Hepatocyte (in vitro differentiated cells): Measurements from ENCODE around the gene TM9SF2. TPM values are rescaled to one million over a fixed set of nuclear protein-coding genes. Genes with fewer than 3 reads are reported as not detected.

Source experiments
- DNase-seq: peaks from one replicate; pipeline ENCODE4 v3.0.0-alpha.2; 2016; ENCODE audit warnings: low spot score
- H2AFZ ChIP-seq: fragments of 200-600 bp; sonication (generic); 2 replicates; pipeline ENCODE4 v1.6.0; 2016; ENCODE audit warnings: antibody characterized with exemption, mild to moderate bottlenecking
- H3K27ac ChIP-seq: fragments of 200-600 bp; sonication (generic); 2 replicates; pipeline ENCODE4 v1.5.1; 2016; ENCODE audit warnings: mild to moderate bottlenecking
- H3K27me3 ChIP-seq: fragments of 200-600 bp; sonication (generic); 2 replicates; pipeline ENCODE4 v1.6.1; 2016
- H3K36me3 ChIP-seq: fragments of 200-600 bp; sonication (generic); replicated peaks from 2 replicates; pipeline ENCODE4 v1.5.1; 2016; ENCODE audit warnings: low read depth; ENCODE audit not compliant: insufficient read depth
- H3K4me1 ChIP-seq: fragments of 200-600 bp; sonication (generic); 2 replicates; pipeline ENCODE4 v1.5.1; 2016; ENCODE audit warnings: mild to moderate bottlenecking, moderate library complexity; ENCODE audit not compliant: insufficient read depth
- H3K4me2 ChIP-seq: fragments of 200-600 bp; sonication (generic); 2 replicates; pipeline ENCODE4 v1.6.0; 2016
- H3K4me3 ChIP-seq: fragments of 200-600 bp; sonication (generic); 2 replicates; pipeline ENCODE4 v1.5.1; 2016; ENCODE audit warnings: mild to moderate bottlenecking
- H3K79me2 ChIP-seq: fragments of 200-600 bp; sonication (generic); 2 replicates; pipeline ENCODE4 v1.6.0; 2017; ENCODE audit warnings: mild to moderate bottlenecking
- H3K9me2 ChIP-seq: fragments of 200-600 bp; sonication (generic); replicated peaks from 2 replicates; pipeline ENCODE4 v1.6.0; 2017; ENCODE audit warnings: mild to moderate bottlenecking; ENCODE audit not compliant: insufficient read depth
- H3K9me3 ChIP-seq: fragments of 200-600 bp; sonication (generic); 2 replicates; pipeline ENCODE4 v1.5.1; 2016; ENCODE audit warnings: low read depth, mild to moderate bottlenecking
- H4K20me1 ChIP-seq: fragments of 200-600 bp; sonication (generic); 2 replicates; pipeline ENCODE4 v1.6.0; 2016; ENCODE audit warnings: mild to moderate bottlenecking; ENCODE audit not compliant: insufficient read depth, poor library complexity, severe bottlenecking
- CTCF ChIP-seq: fragments of 200-600 bp; sonication (generic); IDR thresholded peaks from 2 replicates; pipeline ENCODE4 v1.5.1; 2016; ENCODE audit warnings: antibody characterized with exemption, mild to moderate bottlenecking; ENCODE audit not compliant: poor library complexity
- EZH2 ChIP-seq: fragments of 200-600 bp; sonication (generic); IDR thresholded peaks from 2 replicates; pipeline ENCODE4 v1.6.1; 2016; ENCODE audit warnings: antibody characterized with exemption, mild to moderate bottlenecking, borderline replicate concordance
- EZH2phosphoT487 ChIP-seq: fragments of 200-600 bp; sonication (generic); IDR thresholded peaks from one replicate; pipeline ENCODE4 v1.6.1; 2018; ENCODE audit warnings: antibody characterized with exemption, mild to moderate bottlenecking, low read depth, moderate library complexity; ENCODE audit not compliant: unreplicated experiment, severe bottlenecking
- WGBS: methylation state at CpG from one replicate; pipeline ENCODE4 v1.1.6; 2016; ENCODE audit warnings: low lambda C conversion rate; ENCODE audit errors: missing lambda C conversion rate; 5-methylcytosine and 5-hydroxymethylcytosine counted together
- polyA plus RNA-seq: library from polyadenylated mRNA; unstranded; fragments of >200 nt; fragmentation: Nextera tagmentation; extraction: Ambion mirVana; gene quantifications from 2 replicates; pipeline ENCODE4 v1.2.1, GENCODE V29; 2016
- total RNA-seq: library from RNA; depleted of rRNA; stranded (reverse); fragments of >200 nt; gene quantifications from 2 replicates; pipeline ENCODE4 v1.2.3, GENCODE V29; 2014

The TM9SF2 gene
- total and polyA plus RNA-seq, 2 experiments from 2014 or later, result 184 to 280 TPM

GRCh38 chr13:99517984-99518383, 16.7 kb downstream of the TM9SF2 start:
- 98% methylated on average over 6 of the region's 6 CpGs for WGBS
- no peak for DNase-seq
- Histone ChIP-seq H3K36me3 (peaks cover 3% of the 10 kb centered on the region), H3K4me2 (no peak overlapping the region), H3K4me3 (no peak overlapping the region), H3K27ac (no peak overlapping the region), H2AFZ (no peak overlapping the region), H3K4me1 (no peaks in the 10 kb centered on the region), H4K20me1 (peaks cover 53% of the 10 kb centered on the region), H3K9me3 (no peaks in the 10 kb centered on the region), H3K27me3 (no peaks in the 10 kb centered on the region), H3K79me2 (peaks cover 82% of the 10 kb centered on the region), H3K9me2 (no peaks in the 10 kb centered on the region)
- TF ChIP-seq EZH2phosphoT487 (no peak), CTCF (no peak)

GRCh38 chr13:99522298-99522697, 21.0 kb downstream of the TM9SF2 start:
- H3K4me3 ChIP-seq, result no peak overlapping the region
- no peaks in the 10 kb centered on the region for H3K9me2 ChIP-seq
- no peak for DNase-seq
- TF ChIP-seq CTCF (no peak), EZH2phosphoT487 (no peak), EZH2 (no peak)
- H4K20me1 ChIP-seq, result peaks cover 19% of the 10 kb centered on the region
- H3K36me3 ChIP-seq, result peaks cover 3% of the 10 kb centered on the region
- no peaks in the 10 kb centered on the region for H3K4me1 ChIP-seq
- H3K27ac ChIP-seq, result no peak overlapping the region
- 100% methylated on average over 2 of the region's 2 CpGs for WGBS
- H2AFZ ChIP-seq, result no peak overlapping the region
- H3K79me2 ChIP-seq, result peaks cover 57% of the 10 kb centered on the region
- H3K27me3 ChIP-seq, result no peaks in the 10 kb centered on the region
- H3K4me2 ChIP-seq, result no peak overlapping the region
- H3K9me3 ChIP-seq, result no peaks in the 10 kb centered on the region

- Histone ChIP-seq H3K4me2 (no peak overlapping the region), H2AFZ (no peak overlapping the region), H3K27me3 (no peaks in the 10 kb centered on the region), H3K9me3 (no peaks in the 10 kb centered on the region), H3K79me2 (peaks cover 45% of the 10 kb centered on the region), H3K4me3 (no peak overlapping the region), H4K20me1 (peaks cover 11% of the 10 kb centered on the region), H3K27ac (no peak overlapping the region), H3K4me1 (no peaks in the 10 kb centered on the region), H3K36me3 (peaks cover 3% of the 10 kb centered on the region), H3K9me2 (no peaks in the 10 kb centered on the region)
- no peak for DNase-seq
- TF ChIP-seq EZH2 (no peak), CTCF (no peak)
- WGBS, result 96% methylated on average over 4 of the region's 4 CpGs
Observed at GRCh38 chr13:99523838-99524237, 22.6 kb downstream of the TM9SF2 start.

GRCh38 chr13:99525967-99526366, 24.7 kb downstream of the TM9SF2 start:
- Histone ChIP-seq H4K20me1 (peaks cover 8% of the 10 kb centered on the region), H3K4me1 (no peaks in the 10 kb centered on the region), H3K36me3 (peaks cover 3% of the 10 kb centered on the region), H3K4me2 (no peak overlapping the region), H3K9me3 (no peaks in the 10 kb centered on the region), H3K27ac (no peak overlapping the region), H3K4me3 (no peak overlapping the region), H3K79me2 (peaks cover 39% of the 10 kb centered on the region), H3K9me2 (no peaks in the 10 kb centered on the region), H2AFZ (no peak overlapping the region), H3K27me3 (no peaks in the 10 kb centered on the region)
- DNase-seq, result no peak
- TF ChIP-seq EZH2phosphoT487 (no peak), CTCF (no peak), EZH2 (no peak)
- 98% methylated on average over 4 of the region's 4 CpGs for WGBS
